Fibroblast of skin of scalp (primary cell): Measurements from ENCODE around the gene ARHGAP26.
"Not testable (repeated sequence)": the region's sequence is repeated elsewhere in the genome, so short reads cannot be mapped to it uniquely, and the experiment has no call there.

Source experiments
- DNase-seq: peaks from one replicate; pipeline ENCODE4 v3.0.0-alpha.2; 2013

The ARHGAP26 gene

DNA sequence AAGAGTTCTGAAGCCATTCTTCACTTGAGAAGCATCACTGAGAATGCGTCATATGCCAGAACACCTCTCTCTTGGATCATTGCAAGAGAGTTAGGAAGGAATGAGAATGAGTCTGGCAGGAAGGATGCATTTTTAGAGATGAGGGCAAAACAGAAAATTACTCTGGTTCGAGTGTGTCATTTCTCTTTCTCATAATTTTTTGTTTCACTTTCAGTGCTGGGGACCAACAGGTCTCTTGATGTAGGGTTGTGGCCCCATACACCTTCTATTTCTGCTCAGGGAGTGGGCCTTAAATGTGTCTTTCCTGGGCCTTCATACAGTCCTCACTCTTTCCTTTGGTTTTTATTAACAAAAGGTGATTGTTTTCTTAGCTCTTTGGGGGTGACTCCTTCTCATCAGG, 330.9 kb downstream of the ARHGAP26 start:
- DNase-seq: no peak

DNA sequence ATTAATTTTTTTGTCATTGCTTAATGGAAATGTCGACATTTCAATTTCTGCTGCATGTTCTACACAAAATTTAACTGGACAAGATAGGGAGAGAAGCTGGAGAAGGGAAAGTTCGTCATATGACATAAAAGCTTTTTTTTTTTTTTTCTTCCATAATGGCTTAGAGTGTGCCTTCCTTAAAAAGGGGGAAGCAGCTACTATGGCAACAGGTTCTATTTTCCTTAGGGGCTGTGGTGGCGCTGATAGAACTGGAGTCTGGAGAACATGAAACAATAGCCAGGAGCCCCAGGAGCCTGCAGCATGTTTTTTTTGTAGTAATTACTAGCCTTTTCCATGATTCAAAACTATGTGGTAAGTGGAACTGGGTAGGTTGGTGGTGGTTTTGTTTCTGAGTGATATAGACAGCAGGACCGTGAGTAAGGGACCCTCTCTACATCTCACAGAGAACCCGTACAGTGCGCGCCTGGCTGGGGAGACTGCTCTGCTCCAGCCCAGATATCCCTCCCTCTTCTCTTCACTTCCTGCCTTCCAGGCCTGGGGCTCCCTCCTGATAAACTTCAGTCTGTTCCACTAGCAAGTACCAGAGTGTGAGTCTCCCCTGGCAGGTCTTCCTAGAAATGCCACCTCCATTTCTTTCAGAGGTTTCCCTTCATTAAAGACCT, 331.7 kb downstream of the ARHGAP26 start:
- no peak for DNase-seq

DNA sequence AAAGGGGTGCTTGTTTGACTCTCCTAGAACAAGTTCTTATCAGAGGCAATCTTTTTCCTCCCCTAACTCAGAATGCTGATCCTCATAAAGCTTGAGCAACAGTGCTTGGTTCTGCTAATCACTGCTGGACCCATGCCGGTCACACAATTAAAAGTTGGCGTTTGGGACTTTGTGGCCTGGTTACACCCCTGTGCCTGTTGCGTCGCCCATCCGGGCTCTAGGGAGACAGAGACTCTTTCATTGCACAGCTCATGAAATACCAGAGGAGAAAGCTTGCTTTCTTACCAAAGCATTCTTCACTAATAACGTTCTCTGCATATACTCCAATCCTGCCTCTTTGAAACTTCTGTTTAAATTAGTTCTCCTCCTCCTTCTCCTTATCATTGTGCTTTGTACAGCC, 332.2 kb downstream of the ARHGAP26 start:
- no peak for DNase-seq

DNA sequence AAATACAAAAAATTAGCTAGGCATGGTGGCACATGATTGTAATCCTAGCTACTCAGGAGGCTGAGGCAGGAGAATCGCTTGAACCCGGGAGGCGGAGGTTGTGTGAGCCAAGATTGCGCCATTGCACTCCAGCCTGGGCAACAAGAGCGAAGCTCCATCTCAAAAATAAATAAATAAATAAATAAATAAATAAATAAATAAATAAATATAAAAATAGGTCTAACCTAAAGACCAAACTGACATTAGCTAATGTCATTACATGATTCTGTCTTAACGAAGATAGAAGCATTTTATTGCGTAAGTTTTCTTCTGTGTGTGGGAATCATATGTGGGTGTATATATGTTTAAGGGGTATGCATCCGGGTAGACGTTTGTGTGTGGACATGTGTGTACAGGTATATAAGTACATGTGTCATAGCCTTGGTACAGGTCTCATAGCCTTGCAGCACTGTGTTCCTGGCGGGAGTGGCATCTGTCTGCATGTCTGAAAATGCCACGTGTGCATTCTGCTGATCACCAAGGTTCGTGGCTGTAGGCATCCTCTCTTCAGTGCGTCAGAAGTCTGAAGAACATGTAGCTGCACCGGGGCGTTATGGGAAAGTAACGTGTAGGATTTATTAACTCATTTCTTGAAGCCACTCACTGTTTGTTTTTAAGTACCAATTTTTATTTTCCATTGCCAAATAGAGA, 335.2 kb downstream of the ARHGAP26 start:
- DNase-seq: no peak

DNA sequence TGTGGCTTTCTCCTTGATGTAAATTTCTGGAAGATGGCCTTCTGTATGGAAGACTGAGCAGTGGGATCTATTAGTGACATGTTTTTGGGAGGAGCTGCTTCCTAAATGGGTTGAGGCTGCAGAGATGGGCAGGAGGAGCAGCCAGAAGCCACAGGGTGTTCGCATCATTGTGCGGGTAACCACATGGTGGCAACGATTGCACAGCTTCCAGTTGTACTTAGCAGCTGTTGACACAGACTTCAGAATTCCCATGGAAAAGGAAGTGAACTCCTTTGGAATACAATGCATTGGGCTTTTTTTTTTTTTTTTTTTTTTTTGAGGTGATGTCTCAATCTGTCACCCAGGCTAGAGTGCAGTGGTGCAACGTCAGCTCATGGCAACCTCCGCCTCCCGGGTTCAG, 336.0 kb downstream of the ARHGAP26 start:
- peak; percentile 82 for DNase-seq

DNA sequence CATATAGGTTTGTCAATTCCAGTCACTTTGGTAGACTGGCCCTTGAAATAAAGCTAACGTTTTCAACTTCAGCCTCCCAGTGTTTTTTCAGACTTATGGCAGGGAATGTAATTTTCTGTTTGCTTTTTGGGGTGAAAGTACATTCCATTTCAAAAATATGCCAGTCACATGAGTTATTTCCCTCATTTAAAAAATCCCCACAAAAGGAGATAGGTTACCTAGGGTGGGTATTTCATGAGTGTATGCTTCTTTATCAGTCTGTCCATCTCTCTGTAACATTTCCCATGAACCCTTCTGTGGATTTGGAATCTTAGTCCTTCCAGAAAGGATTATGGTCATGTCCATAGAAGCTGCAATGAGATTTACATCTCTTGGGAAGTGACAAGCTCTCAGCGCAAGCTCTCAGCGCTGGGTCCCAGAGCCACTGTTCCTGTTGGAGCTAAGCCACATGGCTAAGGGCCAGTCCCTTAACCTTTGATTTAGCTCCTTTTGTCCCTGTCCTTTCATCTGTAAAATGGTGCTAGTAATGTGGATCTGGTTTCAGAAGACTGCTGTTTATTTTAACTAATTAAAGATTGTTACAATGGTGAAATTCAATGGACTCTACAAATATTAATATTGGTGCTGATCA, 338.4 kb downstream of the ARHGAP26 start:
- no peak for DNase-seq

DNA sequence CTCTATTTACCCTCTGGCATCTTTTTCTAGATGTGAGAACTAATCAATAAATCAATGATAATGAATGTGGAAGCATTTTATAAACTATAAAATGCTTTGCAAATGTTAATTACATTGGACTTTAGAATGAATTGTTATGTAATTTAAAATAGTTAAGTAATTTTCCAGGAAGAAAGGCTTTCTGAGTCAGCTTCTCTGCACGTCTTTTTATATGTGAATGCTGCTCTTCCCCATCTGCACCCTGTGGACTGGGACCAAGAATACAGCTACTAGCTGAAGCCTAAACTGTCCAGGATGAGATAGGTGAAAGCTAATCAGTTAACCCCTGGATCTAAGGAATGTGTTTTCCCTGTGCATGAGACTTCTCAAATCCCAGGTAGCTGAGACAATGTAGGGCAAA, 340.4 kb downstream of the ARHGAP26 start:
- DNase-seq: no peak

DNA sequence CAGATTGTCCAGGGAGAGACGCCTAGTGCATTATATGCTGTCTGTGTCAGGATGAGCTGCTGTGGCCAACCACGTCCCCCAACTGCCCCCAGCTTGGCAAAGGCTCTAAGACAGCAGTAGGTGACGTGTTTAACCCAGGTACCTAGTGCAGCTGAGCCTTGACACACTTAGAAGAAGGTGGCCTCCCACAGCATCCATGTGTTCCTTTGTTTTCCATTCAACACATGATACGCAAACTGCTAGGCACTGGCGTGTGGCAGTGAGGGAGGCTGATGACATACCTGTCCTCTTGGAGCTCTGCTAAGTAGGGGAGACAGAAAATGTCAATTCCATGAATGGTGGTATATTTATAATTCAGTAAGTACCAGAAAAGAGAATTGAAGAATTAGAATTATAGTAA, 341.6 kb downstream of the ARHGAP26 start:
- DNase-seq: no peak

DNA sequence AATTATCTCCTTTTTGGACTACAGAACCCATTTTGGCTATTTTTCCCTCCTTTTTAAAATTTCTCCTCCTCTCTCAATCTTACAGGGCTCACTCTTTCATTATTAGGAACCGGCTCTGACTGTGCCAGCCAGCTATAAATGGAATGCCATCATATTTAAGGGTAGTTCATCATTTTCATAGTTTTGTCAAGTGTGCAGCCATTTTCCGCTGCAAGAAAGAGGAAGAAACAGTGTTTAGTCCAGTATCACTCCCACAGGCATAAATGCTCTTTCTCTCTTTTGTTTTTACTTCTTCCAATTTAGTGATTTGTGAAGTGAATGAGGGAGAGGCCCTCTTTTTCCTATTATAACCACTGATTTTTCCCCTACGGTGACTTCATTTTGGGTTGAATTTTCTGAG, 343.3 kb downstream of the ARHGAP26 start:
- DNase-seq: no peak

DNA sequence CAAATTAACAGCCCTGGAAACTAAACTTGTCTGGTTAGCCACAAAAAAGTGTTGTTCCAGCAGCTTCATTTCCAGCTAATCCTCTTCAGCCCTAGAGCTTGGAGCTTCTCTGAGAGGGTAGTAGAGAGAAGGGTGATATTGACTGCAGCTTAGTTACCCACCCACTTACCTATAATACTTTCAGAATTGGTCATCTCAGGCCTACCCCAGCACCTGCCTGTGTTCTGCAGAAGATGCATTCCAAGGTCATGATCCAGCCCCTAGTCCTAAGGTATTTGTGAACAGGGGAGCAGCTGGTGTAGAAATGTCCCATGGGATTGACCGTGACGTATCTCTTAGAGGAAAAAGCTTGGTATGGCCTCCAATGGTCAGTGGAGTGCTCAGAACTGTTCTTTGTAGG, 344.3 kb downstream of the ARHGAP26 start:
- no peak for DNase-seq

DNA sequence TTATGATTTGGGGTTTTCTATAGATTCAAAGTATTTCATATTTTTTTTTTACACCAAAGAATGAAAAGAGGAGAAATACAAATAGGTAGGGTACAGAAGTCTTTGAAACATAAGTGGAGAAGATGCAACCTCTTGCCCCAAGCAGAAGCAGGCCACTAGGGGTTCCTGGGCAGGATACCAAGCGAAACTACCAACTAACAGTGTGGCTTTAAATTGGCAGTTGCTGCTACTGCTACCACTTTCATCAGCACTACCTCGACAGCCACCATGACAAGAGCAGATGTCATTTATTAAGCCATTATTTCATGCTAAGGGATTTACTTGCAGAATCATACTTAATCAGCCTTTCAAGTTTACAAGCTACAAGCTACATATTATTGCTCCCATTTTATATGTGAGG, 345.2 kb downstream of the ARHGAP26 start:
- no peak for DNase-seq

DNA sequence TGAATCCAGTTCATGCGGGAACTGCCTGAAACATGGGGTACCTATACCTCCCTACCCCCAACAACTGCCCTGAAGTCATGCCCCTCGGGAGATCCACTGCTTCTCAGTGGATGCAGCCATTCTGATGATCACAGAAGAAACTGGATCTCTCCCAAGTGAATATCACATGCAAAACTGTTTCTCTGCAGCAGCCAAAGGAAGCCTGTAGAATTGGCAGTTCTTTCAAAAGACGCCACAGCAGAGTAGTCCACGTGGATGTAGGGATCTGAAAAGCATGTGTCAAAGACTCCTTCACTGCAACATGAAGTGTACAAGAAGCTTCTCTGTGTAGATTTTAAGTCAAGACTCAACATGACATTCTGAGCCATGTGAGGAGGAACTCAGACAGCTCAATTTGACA, 346.6 kb downstream of the ARHGAP26 start:
- no peak for DNase-seq

DNA sequence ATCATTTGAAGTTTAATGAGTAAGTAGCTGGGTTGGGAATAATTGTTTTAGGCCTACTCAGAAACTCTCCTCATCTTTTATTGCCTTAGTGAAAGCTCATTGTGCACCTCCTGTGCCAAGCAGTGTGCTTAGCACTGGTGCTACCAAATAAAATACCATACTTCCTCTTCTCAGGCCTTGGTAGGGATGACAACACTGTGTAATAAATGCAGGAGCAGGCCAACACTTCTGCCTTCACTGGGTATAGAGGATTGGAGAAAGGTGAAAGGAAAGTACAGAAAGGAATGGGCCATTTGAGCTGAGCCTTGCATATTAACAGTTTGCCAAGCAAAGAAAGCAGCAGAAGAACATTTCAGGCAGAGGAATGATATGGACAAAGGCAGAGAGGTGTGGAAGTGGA, 347.6 kb downstream of the ARHGAP26 start:
- DNase-seq: no peak

DNA sequence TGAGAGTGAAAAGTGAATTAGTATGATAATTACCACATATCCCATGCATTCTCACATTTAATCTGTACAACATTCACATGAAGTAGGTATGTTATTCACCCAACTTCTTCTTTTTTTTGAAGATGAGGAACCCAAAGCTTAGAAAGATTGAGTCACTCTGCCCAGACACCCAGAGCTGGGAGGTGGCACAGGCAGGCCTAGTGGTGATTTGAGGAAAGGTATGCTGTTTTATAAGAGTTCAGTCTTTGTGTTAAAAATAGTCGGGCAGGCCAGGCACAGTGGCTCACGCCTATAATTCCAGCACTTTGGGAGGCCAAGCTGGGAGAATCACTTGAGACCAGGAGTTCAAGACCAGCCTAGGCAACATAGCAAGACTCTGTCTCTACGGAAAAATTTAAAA, 348.0 kb downstream of the ARHGAP26 start:
- DNase-seq: no peak

DNA sequence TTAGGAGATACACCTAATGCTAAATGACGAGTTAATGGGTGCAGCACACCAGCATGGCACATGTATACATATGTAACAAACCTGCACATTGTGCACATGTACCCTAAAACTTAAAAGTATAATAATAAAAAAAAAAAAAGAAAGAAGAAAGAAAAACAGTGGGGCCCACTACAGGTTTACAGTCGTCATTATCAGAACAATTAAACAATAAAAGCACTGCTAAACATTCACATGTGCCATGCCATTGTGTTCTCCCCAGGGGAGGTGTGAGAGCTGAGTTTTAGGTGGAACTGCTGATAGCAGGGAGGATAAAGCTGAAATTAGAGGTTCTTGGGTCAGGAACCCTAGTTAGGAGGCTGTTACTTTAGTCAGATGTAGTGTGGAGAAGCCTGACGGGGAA, 348.6 kb downstream of the ARHGAP26 start:
- DNase-seq: not testable (repeated sequence)

DNA sequence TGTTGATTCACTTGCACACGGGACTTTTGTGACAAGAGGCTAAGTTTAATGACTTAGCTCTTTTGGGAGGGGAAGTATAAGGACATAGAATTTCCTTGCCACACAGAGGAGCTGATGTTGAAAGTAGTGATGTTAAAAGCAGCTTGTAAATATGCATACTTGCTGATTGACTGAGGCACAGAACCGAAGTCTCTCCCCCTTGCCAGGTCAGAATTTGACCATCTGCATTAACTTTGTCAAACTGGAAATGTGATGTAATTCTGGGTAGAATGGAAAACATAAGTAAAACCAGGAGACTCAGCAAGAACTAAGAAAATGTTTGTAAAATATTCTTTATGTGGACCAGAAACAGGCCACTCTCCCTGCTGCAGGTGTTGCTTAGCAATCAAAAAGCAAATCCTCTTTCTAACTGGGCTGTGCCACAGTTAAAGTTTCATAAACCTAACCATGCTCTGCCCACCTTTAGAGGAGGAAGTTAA, 349.2 kb downstream of the ARHGAP26 start:
- no peak for DNase-seq

DNA sequence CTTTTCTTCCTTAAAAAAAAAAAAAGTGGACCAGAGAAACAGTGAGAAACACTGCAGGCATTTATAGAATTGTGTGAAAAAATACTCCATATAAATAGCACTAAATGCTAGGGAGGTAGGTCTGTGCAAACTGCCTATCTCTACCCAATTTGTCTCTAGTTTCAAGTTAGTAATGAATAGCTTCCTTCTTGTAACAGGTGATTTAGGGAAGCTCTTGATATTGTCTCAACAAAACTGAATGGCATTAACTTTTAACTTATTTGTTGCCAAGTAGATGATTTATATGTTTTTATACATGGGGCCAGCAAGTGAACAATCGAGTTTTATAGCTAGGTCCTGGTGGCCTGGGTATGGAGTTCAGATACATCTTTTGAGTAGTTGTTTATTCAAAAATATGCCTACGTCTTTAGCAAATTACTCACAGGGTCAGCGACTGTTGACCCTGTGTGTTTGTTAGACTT, 349.7 kb downstream of the ARHGAP26 start:
- no peak for DNase-seq

DNA sequence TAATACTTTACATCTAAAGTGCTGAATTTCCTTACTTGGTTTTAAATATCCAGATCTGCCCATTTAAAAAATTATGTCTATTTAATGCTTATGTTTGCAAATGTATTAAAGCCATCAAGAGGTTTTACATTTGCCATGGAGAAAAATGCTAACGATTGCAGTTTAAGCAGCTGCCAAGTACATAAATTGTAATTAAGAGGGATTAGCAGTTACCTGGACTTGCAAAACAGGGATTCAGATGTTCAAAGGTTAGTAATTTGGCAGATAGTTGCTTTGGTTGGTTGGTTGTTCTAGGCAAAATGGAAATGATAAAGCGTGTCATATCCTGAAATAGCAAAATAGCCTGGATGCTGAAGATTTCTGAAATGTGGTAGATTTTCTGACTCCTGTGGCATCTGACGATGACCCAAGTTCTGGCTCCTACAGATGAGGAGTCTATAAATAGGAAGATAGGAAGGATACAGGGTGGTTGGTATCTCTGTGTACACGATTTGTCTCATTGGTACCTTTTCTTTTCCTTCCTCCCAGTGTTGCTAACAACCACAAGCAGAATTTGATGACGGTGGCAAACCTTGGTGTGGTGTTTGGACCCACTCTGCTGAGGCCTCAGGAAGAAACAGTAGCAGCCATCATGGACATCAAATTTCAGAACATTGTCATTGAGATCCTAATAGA, 350.4 kb downstream of the ARHGAP26 start:
- no peak for DNase-seq

DNA sequence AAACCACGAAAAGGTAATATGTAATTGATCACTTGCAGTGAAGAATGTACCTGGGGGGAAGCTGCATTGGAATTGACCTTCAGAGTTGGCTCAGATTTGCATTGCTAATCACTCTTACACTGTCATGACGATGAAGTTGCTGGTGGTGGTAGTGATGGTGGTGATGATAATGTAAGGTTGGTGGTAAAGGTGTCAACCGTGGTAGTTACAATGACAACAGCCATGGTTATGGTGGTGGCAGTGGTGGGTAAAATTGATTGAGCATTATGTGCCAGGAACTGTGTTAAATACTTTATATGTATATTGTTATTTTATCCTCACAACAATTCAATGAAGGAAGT, 350.9 kb downstream of the ARHGAP26 start:
- DNase-seq: no peak

DNA sequence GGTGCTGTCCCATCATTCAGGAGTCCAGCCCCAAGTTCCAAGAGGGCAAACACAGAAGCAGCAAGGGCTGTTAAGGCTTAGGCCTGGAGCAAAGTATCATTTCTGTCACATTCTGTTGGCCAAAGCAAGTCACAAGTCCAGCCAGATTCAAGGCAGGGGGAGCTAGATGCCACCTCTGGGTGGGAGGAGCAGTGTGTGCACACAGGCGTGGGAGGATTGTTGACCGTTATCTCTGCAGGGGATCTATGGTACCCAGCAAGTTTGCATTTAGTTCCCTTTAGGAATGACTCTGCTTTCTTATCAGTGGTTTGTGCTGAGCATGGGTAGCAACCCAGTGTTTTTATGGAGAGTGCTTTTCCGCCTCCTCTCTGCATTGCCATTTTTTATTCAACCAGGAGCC, 354.4 kb downstream of the ARHGAP26 start:
- DNase-seq: no peak

DNA sequence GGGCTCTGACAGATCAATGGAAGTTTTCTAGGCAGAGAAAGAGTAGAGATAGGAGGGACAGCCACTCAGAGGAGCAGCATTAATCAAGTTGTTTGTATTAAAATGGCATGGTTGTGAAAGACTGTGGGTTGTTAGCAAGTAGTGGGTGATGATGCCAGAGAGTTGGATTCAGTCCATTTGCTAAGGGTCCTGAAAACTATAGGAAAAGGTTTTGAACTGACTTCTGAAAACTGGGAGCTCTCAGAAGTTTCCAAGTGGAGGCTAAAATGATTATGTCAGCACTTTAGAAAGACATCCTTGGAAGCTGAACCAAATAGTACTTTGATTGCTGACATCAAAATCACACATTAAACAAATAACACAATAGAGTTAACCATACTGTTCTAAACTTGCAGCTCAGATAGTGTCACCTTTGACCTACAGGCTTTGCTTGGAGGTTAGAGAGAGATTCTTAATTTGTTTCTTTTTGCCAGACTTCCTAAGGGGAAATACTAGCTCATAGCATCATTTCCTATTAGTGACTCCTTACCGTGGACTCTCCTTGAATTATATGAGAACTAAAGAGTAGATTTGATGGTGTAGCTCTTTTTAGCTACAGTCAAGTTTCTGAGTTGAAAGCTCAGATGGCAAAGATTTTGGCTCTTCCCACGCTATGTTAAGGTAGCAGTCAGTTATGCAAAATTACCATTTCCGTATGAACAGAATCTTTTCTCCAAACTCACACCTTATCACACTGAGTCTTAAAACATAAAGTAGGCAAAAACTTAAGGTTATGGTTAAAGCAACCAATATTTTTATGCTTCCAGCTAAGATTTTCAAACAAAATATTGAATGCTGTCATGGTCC, 356.2 kb downstream of the ARHGAP26 start:
- DNase-seq: no peak

DNA sequence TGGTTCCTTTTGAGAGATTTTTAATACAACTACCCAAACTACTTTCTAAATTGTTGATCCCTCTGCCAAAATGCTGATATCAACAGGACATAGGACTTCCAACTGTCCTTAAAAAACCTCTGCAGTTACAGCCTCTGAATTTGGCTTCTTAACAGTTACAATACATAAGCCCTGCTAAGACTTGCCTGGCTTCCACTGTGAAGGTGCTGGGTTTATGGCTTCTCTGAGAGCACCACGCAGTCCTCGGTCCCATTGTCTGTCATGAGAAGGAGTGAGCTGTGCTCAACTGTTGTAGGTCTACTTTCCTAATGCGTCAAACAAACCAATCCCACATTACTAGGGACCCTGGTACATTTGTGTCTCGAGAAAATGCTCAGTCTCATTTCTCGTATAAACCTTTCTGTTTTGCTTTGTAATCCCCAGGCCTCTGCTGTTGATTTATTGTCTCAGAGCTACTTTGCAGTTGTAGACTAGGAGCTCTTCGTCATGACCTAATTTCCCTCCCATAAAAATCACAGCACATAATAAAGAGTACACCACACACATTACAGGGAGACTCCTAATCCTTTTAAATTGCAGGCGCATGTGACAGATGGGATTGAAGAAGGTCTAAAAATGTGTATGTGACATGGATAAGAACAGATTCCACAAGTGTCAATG, 358.4 kb downstream of the ARHGAP26 start:
- no peak for DNase-seq
